GM18519 (cell line): ENCODE data around the gene DUSP9.
"Not testable (repeated sequence)": the region's sequence is repeated elsewhere in the genome, so short reads cannot be mapped to it uniquely, and the experiment has no call there.

ENCODE experiments used
- ATAC-seq: cut with Tn5 transposase; IDR thresholded peaks from one replicate; pipeline ENCODE4 v1.9.1; 2021; ENCODE audit warnings: mild to moderate bottlenecking, moderate library complexity; ENCODE audit not compliant: unreplicated experiment, low FRiP score

The DUSP9 gene

DNA sequence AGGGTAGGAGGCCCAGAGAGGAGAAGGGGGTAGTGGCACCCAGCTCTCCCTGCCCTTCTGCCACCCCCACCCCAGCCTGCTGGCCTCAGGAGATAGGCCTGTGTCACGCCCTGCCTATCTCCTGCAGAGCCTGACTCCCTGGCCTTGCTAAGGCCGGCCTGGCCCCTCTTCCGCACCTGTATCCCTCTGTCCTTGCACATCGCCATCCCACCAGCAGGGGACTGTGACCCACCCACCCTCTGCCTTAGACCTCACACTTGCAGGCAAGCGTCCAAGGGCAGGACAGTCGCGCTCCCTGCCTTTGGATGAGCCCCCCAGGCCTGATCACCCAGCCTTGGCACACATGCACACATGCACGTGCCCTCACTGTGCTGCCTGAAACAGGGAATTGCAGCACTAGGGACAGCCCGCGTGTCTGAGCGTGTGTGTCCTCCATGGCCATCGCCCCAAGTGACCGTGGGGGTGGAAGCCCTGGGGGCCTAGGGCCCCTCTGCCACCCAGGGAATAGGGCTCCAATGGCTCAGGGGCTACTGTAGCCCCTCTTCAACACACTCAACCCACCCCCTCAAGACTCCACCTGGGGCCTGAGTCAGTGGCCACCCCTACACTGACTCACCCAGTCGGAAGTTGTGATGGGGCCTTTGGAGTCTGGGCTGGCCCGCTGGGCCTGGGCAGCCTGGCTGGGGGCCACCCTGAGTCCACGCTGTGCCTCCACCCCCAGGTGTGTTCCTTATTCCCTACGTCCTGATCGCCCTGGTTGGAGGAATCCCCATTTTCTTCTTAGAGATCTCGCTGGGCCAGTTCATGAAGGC lies 42.9 kb downstream of the DUSP9 start:
- ATAC-seq, result no peak

DNA sequence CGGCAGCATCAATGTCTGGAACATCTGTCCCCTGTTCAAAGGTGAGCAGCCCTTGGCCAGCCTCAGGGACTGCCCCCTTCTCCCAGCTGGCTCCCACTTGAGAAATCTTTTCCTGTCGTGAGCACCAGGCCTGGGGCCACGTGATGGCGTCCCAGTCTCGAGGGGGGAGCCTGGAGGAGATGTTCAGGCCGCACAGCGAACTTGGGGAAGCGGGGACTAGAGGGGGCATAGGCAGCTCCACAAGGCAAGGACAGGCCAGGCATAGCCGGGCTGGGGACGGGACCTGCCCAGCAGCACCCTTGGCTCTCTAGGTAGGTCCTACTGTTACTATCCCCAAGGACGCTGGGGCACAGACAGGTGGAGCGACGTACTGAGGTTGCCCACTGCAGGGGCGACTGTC lies 43.5 kb downstream of the DUSP9 start:
- ATAC-seq, result no peak

- ATAC-seq, result not testable (repeated sequence)
These were observed 44.2 kb downstream of the DUSP9 start for GRCh38 chrX:153691032-153691827.

DNA sequence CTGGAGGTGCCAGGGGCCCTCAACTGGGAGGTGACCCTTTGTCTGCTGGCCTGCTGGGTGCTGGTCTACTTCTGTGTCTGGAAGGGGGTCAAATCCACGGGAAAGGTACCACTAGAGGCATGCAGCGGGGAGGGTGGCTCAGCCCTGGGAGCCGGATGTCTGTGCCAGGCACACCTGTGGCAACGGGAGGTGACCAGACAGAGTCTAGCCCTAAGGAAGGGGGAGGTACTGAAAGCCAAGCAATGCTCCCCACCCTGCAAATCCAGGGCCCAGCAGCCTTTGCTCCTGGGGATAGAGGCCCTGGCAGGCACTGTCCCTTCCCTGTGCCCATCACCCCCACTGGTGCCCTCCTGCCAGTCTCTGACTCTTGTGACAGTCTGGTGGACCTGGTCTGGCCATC lies 45.0 kb downstream of the DUSP9 start:
- ATAC-seq, result no peak

DNA sequence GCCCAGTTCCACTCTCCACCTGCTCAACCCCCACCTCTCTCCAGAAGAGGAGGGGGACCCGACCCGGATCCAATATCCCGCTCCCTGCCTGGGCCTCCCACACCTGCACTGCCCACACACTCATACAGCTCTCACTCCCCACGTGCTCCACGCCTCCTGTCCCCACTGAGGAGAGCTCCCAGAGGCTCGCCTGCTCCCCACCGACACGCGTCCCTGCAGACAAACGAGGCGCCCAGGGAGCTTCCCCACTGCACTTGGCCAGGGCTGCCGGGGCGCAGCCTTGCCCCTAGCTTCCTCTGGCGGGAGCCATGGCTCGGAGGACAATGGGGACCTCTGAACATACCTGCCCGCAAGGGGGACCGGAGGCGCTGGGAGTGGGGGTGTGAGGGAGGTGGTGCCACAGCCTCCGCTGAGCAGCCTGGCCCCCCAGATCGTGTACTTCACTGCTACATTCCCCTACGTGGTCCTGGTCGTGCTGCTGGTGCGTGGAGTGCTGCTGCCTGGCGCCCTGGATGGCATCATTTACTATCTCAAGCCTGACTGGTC lies 45.7 kb downstream of the DUSP9 start:
- ATAC-seq, result no peak

DNA sequence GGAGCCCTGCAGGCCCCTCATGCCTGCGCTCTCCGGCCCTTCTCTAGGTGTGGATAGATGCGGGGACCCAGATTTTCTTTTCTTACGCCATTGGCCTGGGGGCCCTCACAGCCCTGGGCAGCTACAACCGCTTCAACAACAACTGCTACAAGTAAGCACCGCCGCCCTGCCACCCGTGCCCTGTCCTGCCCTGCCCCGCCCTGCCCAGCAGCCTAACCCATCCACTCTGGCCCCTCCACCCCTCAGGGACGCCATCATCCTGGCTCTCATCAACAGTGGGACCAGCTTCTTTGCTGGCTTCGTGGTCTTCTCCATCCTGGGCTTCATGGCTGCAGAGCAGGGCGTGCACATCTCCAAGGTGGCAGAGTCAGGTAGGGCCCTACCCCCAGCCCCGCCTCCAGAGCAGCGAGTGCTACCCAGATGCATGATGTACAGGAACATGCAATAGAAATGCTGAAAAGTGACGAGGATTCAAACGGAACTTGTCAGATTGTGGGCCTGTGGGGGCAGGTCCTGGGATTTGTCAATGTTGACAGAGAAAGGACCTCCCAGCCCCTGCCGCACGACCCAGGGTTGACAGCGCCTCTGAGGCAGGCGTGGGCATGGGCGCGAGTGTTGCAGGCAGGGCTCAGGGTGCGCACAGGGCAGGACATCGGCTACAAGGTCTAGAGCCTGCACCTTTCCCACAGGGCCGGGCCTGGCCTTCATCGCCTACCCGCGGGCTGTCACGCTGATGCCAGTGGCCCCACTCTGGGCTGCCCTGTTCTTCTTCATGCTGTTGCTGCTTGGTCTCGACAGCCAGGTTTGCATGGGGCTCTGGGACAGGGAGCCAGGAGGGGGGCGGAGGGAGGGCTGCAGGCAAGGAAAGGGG lies 46.4 kb downstream of the DUSP9 start:
- ATAC-seq, result no peak

GRCh38 chrX:153694256-153694655 lies 47.3 kb downstream of the DUSP9 start:
- not testable (repeated sequence) for ATAC-seq

- ATAC-seq, result no peak
These were observed 47.8 kb downstream of the DUSP9 start for GRCh38 chrX:153694687-153695270.

- no peak for ATAC-seq
These were observed 49.1 kb downstream of the DUSP9 start for GRCh38 chrX:153696100-153696499.

DNA sequence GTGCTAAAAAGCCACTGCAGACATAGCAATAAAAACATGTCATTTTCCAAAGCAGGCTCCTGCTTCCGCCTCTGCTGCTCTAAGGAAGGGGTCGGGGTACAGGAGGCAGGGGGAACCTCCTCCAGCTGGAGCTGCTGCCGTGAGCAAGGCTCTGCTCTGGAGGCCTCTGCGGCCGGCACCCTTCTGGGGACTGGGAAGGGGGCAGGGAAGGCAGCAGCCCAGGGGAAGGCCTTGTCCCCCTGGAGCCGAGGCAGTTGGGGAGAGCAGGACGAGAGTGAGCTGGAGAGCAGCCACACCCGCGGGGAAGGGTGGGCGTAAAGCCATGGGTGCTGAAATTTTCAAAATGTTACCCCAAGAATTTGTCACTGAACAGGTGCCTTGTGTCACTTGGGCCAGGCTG lies 49.5 kb downstream of the DUSP9 start:
- not testable (repeated sequence) for ATAC-seq

- not testable (repeated sequence) for ATAC-seq
These were observed 50.2 kb downstream of the DUSP9 start for GRCh38 chrX:153696986-153697722.

GRCh38 chrX:153697924-153698865 lies 51.2 kb downstream of the DUSP9 start:
- no peak for ATAC-seq

DNA sequence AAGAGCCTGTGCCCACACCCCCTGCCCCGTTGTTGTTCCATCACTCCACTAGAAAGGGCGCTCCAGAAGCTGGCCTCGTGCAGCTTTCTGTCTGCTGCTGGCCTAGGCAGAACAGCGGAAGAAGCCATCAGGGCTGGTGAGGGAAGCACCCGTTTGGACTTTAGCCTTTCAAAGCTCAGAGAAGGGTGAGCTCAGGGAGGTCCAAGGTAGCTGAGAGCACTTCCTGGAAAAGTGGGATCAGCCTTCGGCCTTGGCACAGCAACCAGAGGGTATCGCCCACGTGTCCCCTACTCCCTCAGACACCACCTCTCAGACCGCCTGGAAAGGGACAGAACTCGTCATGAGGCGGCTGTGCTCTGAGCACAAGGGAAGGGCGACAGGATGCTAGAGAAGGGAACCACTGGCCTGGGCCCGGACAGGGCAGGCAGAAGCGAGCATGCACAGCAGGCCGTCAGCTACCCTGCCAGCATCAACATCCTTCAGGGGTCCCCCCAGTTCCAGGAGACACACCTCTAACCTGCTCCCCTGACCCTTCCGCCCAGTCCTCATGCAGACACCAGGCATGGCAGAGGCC lies 52.3 kb downstream of the DUSP9 start:
- not testable (repeated sequence) for ATAC-seq

DNA sequence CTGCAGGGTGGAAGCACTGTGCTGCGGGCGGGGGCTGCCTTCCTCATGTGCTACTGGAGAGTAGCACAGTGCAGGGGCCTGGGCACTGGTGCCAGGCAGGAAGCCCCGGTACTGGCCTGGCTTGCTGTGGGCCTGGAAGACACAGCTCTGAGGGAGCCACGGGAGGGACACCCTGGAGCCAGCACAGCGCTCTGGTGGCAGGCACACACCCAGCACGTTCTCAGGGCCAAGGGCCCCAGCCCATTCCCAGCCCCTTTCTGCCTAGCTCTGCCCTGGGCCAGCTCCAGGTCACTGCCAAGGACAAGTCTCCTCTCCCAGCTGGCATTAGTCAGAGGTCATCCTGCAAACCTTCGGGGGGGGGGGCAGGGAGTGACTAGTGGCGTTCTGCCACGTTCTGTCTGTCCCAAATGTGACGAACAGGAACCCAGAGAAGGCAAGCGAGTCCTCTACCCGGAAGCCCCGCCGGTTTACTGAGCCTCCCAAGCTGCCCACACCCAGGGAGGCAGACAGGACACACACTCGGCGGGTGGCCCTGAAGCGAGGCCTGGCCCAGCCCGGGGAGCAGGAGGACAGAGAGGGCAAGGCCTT lies 52.9 kb downstream of the DUSP9 start:
- ATAC-seq, result not testable (repeated sequence)

DNA sequence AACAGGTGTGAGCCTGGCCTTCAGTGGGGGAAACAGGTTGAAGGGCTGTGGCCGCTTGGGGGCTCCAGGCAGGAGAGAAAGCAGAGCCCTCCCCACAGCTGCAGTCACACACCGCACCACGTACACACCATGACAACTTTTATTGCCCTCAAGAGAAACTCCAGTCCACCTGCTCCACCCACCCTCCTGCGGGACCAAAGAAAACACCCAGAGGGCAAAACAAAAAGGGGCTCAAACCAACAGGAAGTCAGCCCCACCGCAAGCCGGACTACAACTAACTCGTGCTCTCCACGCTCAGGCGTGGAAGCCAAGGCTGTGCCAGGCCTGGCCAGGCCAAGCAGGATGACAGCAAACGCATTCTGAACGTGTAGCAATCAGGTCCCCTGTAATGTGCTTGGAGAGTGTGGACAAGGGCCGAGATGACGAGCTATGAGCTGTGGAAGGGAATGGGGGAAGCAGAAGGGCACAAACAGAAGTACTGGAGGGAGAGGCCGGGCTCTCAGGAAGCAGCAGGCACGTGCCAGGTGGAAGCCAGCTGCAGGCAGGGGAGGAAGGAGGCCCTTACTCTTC lies 53.5 kb downstream of the DUSP9 start:
- ATAC-seq, result no peak
